H1 (cell line): ENCODE data around the gene STARD8. TPM values are rescaled to one million over a fixed set of nuclear protein-coding genes. Genes with fewer than 3 reads are reported as not detected.

Experiments used
- CTCF ChIA-PET: fragments of 300-600 bp; sonication (Branson Sonifier 250); formaldehyde crosslinking; loops from one replicate; lab custom pipeline; 2021; ENCODE audit not compliant: partially characterized antibody; lab: Charles Lee
- POLR2A ChIA-PET: fragments of 300-600 bp; sonication (Branson Sonifier 250); formaldehyde crosslinking; loops from one replicate; lab custom pipeline; 2021; ENCODE audit warnings: inconsistent platforms; ENCODE audit not compliant: partially characterized antibody; lab: Charles Lee
- DNase-seq, 2 experiments: peaks; one replicate each; pipeline versions ENCODE4 v3.0.0 to v3.0.0-alpha.2; 2010 to 2022; ENCODE audit warnings: low spot score in 2 of 2, low read depth in 1 of 2, mixed read lengths in 1 of 2
- FAIRE-seq: peaks from 2 replicates; lab custom pipeline; 2011; peaks lifted over from hg19 to GRCh38; lab: Jason Lieb, UNC
- H2AFZ ChIP-seq: 2 replicates; pipeline ENCODE4 v1.8.1; 2012; ENCODE audit warnings: low read length, inconsistent platforms
- H2AK5ac ChIP-seq: 2 replicates; pipeline ENCODE4 v1.6.1; 2013; ENCODE audit warnings: low read depth, low read length
- H2BK120ac ChIP-seq: replicated peaks from 2 replicates; pipeline ENCODE3; 2013; ENCODE audit warnings: low read depth, low read length, inconsistent platforms
- H2BK12ac ChIP-seq: 2 replicates; pipeline ENCODE4 v1.6.1; 2013; ENCODE audit warnings: low read depth, low read length
- H2BK15ac ChIP-seq: 2 replicates; pipeline ENCODE4 v1.6.1; 2013; ENCODE audit warnings: low read length
- H2BK20ac ChIP-seq: 2 replicates; pipeline ENCODE4 v1.6.1; 2013; ENCODE audit warnings: low read length
- H2BK5ac ChIP-seq: 2 replicates; pipeline ENCODE4 v1.6.1; 2013; ENCODE audit warnings: low read depth, low read length
- H3K14ac ChIP-seq: 2 replicates; pipeline ENCODE4 v1.6.1; 2013; ENCODE audit warnings: inconsistent platforms; ENCODE audit not compliant: insufficient read length
- H3K18ac ChIP-seq: 2 replicates; pipeline ENCODE4 v1.6.1; 2013; ENCODE audit warnings: low read length; ENCODE audit errors: extremely low read depth
- H3K23ac ChIP-seq: 2 replicates; pipeline ENCODE4 v1.6.1; 2013; ENCODE audit warnings: inconsistent platforms; ENCODE audit not compliant: insufficient read length
- H3K23me2 ChIP-seq: 2 replicates; pipeline ENCODE4 v1.6.1; 2013; ENCODE audit warnings: low read depth, low read length
- H3K27ac ChIP-seq: 2 replicates; pipeline ENCODE4 v1.6.1; 2011; ENCODE audit warnings: low read depth, low read length, inconsistent platforms
- H3K27me3 ChIP-seq, 4 experiments: replicated peaks in 1 of 4; 1 replicate in 1 of 4; 2 replicates in 3 of 4; pipeline versions ENCODE4 v1.6.1 to v1.8.1; 2011 to 2013; ENCODE audit warnings: low read length in 3 of 4, mild to moderate bottlenecking in 3 of 4, inconsistent platforms in 2 of 4, mixed read lengths in 2 of 4, moderate library complexity in 1 of 4; ENCODE audit not compliant: control insufficient read depth in 3 of 4, insufficient read depth in 3 of 4; ENCODE audit errors: extremely low read depth in 1 of 4
- H3K36me3 ChIP-seq, 4 experiments: 2 replicates each; pipeline versions ENCODE4 v1.6.1 to v1.8.1; 2011 to 2013; ENCODE audit warnings: mild to moderate bottlenecking in 4 of 4, low read length in 3 of 4, moderate library complexity in 2 of 4, control low read depth in 1 of 4, inconsistent platforms in 1 of 4; ENCODE audit not compliant: insufficient read depth in 4 of 4, control insufficient read depth in 2 of 4
- H3K4ac ChIP-seq: replicated peaks from 2 replicates; pipeline ENCODE3; 2013; ENCODE audit warnings: low read length, low read depth, mixed read lengths, inconsistent platforms; ENCODE audit not compliant: insufficient read length
- H3K4me1 ChIP-seq, 4 experiments: replicated peaks in 1 of 4; 1 replicate in 1 of 4; 2 replicates in 3 of 4; pipeline versions ENCODE4 v1.6.1 to v1.8.1; 2011 to 2013; ENCODE audit warnings: low read length in 3 of 4, inconsistent platforms in 2 of 4, mixed read lengths in 1 of 4; ENCODE audit not compliant: insufficient read depth in 4 of 4, control insufficient read depth in 3 of 4
- H3K4me2 ChIP-seq, 2 experiments: 2 replicates each; pipeline versions ENCODE4 v1.6.1 to v1.8.1; 2011 to 2013; ENCODE audit warnings: low read depth in 2 of 2, low read length in 2 of 2, control low read depth in 1 of 2, inconsistent platforms in 1 of 2, mild to moderate bottlenecking in 1 of 2; ENCODE audit not compliant: insufficient read depth in 1 of 2
- H3K4me3 ChIP-seq, 4 experiments: fragments of 200-600, 300-600 bp in 1 of 4; sonication (generic), shearing (Covaris generic), sonication (Bioruptor Twin) in 1 of 4; 2 replicates each; pipeline versions ENCODE4 v1.5.1 to v1.8.1; 2011 to 2016; ENCODE audit warnings: low read length in 4 of 4, low read depth in 3 of 4, control low read depth in 2 of 4, inconsistent platforms in 2 of 4, mild to moderate bottlenecking in 2 of 4, mixed read lengths in 1 of 4, moderate library complexity in 1 of 4; ENCODE audit not compliant: insufficient read depth in 2 of 4; ENCODE audit errors: extremely low read depth in 1 of 4
- H3K56ac ChIP-seq: replicated peaks from 2 replicates; pipeline ENCODE3; 2013; ENCODE audit warnings: low read depth, mild to moderate bottlenecking, mixed read lengths, low read length, inconsistent platforms; ENCODE audit not compliant: insufficient read length
- H3K79me1 ChIP-seq: 2 replicates; pipeline ENCODE4 v1.6.1; 2013; ENCODE audit warnings: low read depth, low read length, control low read depth
- H3K79me2 ChIP-seq, 2 experiments: 2 replicates each; pipeline versions ENCODE4 v1.6.1 to v1.8.1; 2012 to 2013; ENCODE audit warnings: low read length in 2 of 2, mild to moderate bottlenecking in 2 of 2, inconsistent platforms in 1 of 2; ENCODE audit not compliant: insufficient read depth in 2 of 2, control insufficient read depth in 1 of 2
- H3K9ac ChIP-seq, 4 experiments: replicated peaks in 1 of 4; 1 replicate in 1 of 4; 2 replicates in 3 of 4; pipeline versions ENCODE4 v1.6.1 to v1.8.1; 2011 to 2013; ENCODE audit warnings: low read depth in 3 of 4, low read length in 3 of 4, control low read depth in 2 of 4, mild to moderate bottlenecking in 2 of 4, moderate library complexity in 2 of 4, inconsistent platforms in 1 of 4; ENCODE audit errors: extremely low read depth in 1 of 4
- H3K9me3 ChIP-seq, 2 experiments: 2 replicates each; pipeline versions ENCODE4 v1.6.1 to v1.8.1; 2012 to 2013; ENCODE audit warnings: mild to moderate bottlenecking in 2 of 2, moderate library complexity in 2 of 2, control low read depth in 1 of 2, inconsistent platforms in 1 of 2, low read depth in 1 of 2, low read length in 1 of 2, mixed read lengths in 1 of 2; ENCODE audit not compliant: insufficient read depth in 2 of 2
- H4K20me1 ChIP-seq, 2 experiments: replicated peaks in 1 of 2; 2 replicates each; pipeline versions ENCODE3 to v1.8.1; 2011 to 2013; ENCODE audit warnings: inconsistent platforms in 2 of 2, low read length in 2 of 2, mild to moderate bottlenecking in 1 of 2; ENCODE audit not compliant: insufficient read depth in 2 of 2, control insufficient read depth in 1 of 2
- H4K5ac ChIP-seq: 2 replicates; pipeline ENCODE4 v1.6.1; 2013; ENCODE audit warnings: low read length, low read depth, mixed read lengths, inconsistent platforms; ENCODE audit not compliant: insufficient read length
- H4K8ac ChIP-seq: 2 replicates; pipeline ENCODE4 v1.8.0; 2013; ENCODE audit warnings: mild to moderate bottlenecking, moderate library complexity, low read length, inconsistent platforms; ENCODE audit not compliant: insufficient read depth; ENCODE audit errors: extremely low read depth
- H4K91ac ChIP-seq: replicated peaks from 2 replicates; pipeline ENCODE3; 2013; ENCODE audit warnings: low read length, mixed read lengths, inconsistent platforms; ENCODE audit not compliant: insufficient read length
- BACH1 ChIP-seq: IDR thresholded peaks from 2 replicates; pipeline ENCODE4 v1.6.1; 2012; ENCODE audit warnings: low read length, improper control_type of control experiment
- CBX8 ChIP-seq: fragments of 300-800, 300-1000 bp; sonication (generic); IDR thresholded peaks from 2 replicates; pipeline ENCODE4 v1.7.1; 2016; ENCODE audit warnings: low read depth, low read length, borderline replicate concordance
- CHD2 ChIP-seq: IDR thresholded peaks from 2 replicates; pipeline ENCODE4 v1.6.1; 2012; ENCODE audit warnings: low read length, improper control_type of control experiment
- CTBP2 ChIP-seq: IDR thresholded peaks from 2 replicates; pipeline ENCODE4 v1.7.0; 2011; ENCODE audit warnings: borderline replicate concordance, mild to moderate bottlenecking, moderate library complexity, mixed read lengths, low read length; ENCODE audit not compliant: insufficient read depth, insufficient read length
- EZH2 ChIP-seq: fragments of 200-600 bp; sonication (generic); IDR thresholded peaks from 2 replicates; pipeline ENCODE4 v1.7.1; 2012; ENCODE audit warnings: low read depth, mild to moderate bottlenecking, moderate library complexity, low read length, inconsistent platforms; ENCODE audit not compliant: severe bottlenecking
- RBBP5 ChIP-seq: IDR thresholded peaks from 2 replicates; pipeline ENCODE4 v1.7.1; 2012; ENCODE audit warnings: low read depth, mild to moderate bottlenecking, inconsistent platforms, low read length, moderate library complexity, borderline replicate concordance
- RFX5 ChIP-seq: IDR thresholded peaks from 2 replicates; pipeline ENCODE4 v1.6.1; 2011; ENCODE audit warnings: low read depth, low read length, improper control_type of control experiment, borderline replicate concordance
- RXRA ChIP-seq: IDR thresholded peaks from 2 replicates; pipeline ENCODE4 v1.6.1; 2011; ENCODE audit warnings: low read depth, mild to moderate bottlenecking, low read length, moderate library complexity; ENCODE audit not compliant: insufficient read depth
- SIX5 ChIP-seq: IDR thresholded peaks from 2 replicates; pipeline ENCODE4 v1.6.1; 2011; ENCODE audit warnings: mild to moderate bottlenecking, low read depth, low read length
- SP1 ChIP-seq: IDR thresholded peaks from 2 replicates; pipeline ENCODE4 v1.6.1; 2011; ENCODE audit warnings: low read depth, low read length
- SP2 ChIP-seq: IDR thresholded peaks from 2 replicates; pipeline ENCODE4 v1.6.1; 2012; ENCODE audit warnings: mild to moderate bottlenecking, low read length, inconsistent platforms
- SRF ChIP-seq: IDR thresholded peaks from 2 replicates; pipeline ENCODE4 v1.6.1; 2011; ENCODE audit warnings: mild to moderate bottlenecking, low read depth, low read length, moderate library complexity
- SUZ12 ChIP-seq: fragments of 200-600 bp; sonication (generic); IDR thresholded peaks from 2 replicates; pipeline ENCODE4 v1.6.1; 2012; ENCODE audit warnings: mild to moderate bottlenecking, inconsistent platforms, low read length, moderate library complexity, mixed read lengths
- TAF7 ChIP-seq: optimal IDR thresholded peaks from 2 replicates; pipeline ENCODE3; 2011; ENCODE audit warnings: low read depth, mild to moderate bottlenecking, inconsistent platforms, low read length, moderate library complexity, borderline replicate concordance
- WGBS, 2 experiments: shearing (Covaris generic) in 1 of 2; methylation state at CpG; one replicate each; pipeline versions ENCODE4 v1.1.6 to v1.1.7; 2013 to 2015; ENCODE audit warnings: low lambda C conversion rate in 2 of 2, mixed read lengths in 2 of 2, inconsistent platforms in 1 of 2, low coverage in 1 of 2, missing lambda C conversion rate in 1 of 2; ENCODE audit not compliant: insufficient replicate concordance in 2 of 2, insufficient coverage in 1 of 2, insufficient read length in 1 of 2; ENCODE audit errors: extremely low coverage in 1 of 2, missing lambda C conversion rate in 1 of 2; 5-methylcytosine and 5-hydroxymethylcytosine counted together
- polyA plus RNA-seq, 7 experiments: library from polyadenylated mRNA; depleted of rRNA in 3 of 7; stranded (reverse) in 5 of 7; unstranded in 2 of 7; fragments of >200 nt in 5 of 7; fragments of 200-250 nt in 2 of 7; gene quantifications; 1 replicate in 5 of 7; 2 replicates in 1 of 7; 4 replicates in 1 of 7; pipeline versions ENCODE4 v1.2.1 to v1.2.3, GENCODE V29; 2011 to 2013; ENCODE audit warnings: missing spikeins in 2 of 7, mixed read lengths in 2 of 7
- total RNA-seq: library from RNA; stranded (reverse); fragmentation: NEBNext Ultra II Directional; extraction: Animal tissue kit (Norgen Biotek cat#: 25700); gene quantifications from 2 replicates; pipeline ENCODE4 v1.2.1, GENCODE V29; 2021
- TF ChIP-seq, protein P1 (sequence below): IDR thresholded peaks from 2 replicates; pipeline ENCODE4 v1.6.1; 2011; ENCODE audit warnings: low read depth, mild to moderate bottlenecking, low read length; ENCODE audit not compliant: insufficient read depth

STARD8 gene
- total and polyA plus RNA-seq, 2 of the 8 experiments (the other 6 are each of a cell fraction or from before 2014, with no cell fraction given): 1.8 to 3.8 TPM

DNA sequence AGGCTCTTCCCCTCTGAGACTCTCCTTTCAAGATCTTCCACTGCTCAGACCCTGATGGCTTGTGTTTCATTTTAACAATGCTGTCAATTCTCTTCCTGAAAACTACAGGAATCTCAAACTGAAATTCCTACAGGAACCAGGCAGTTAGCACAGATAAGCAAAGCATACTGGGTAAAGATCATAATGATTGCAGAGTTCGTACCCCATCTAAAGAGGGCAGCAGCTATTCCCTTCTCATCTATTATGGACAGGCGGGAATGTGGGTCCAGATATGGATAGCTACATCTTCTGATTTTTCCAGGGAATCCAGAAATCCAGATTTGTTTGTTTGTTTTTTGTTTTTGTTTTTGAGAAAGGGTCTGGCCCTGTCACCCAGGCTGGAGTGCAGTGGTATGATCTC is 83.8 kb downstream of the STARD8 start:
- H3K36me3 ChIP-seq: no peaks in the 10 kb centered on the region
- no peak overlapping the region for H2AK5ac ChIP-seq
- ChIA-PET POLR2A (no interaction called here), CTCF (interaction anchor here (0.6 to 7.8 kb wide), 6 partner anchors 11 to 551 kb away, joined by 3 to 94 read pairs (median 4); no protein-coding TSS in a partner anchor)
- H4K91ac ChIP-seq: no peak overlapping the region
- FAIRE-seq (no peak), DNase-seq (no peak)
- H4K8ac ChIP-seq: no peak overlapping the region
- H3K4me2 ChIP-seq: no peak overlapping the region
- H3K23ac ChIP-seq: no peak overlapping the region
- H4K20me1 ChIP-seq: no peaks in the 10 kb centered on the region
- WGBS, 2 experiments: 90% methylated on average over 2 of the region's 2 CpGs; no CpG with 5 or more reads in 1 of the 2 experiments
- no peak overlapping the region for H3K4me3 ChIP-seq
- H3K4me1 ChIP-seq: no peaks in the 10 kb centered on the region
- H2BK12ac ChIP-seq: no peak overlapping the region
- no peaks in the 10 kb centered on the region for H3K79me2 ChIP-seq
- H2BK5ac ChIP-seq: no peak overlapping the region
- H3K14ac ChIP-seq: no peak overlapping the region
- H2BK15ac ChIP-seq: no peak overlapping the region
- H4K5ac ChIP-seq: no peak overlapping the region
- no peak overlapping the region for H3K18ac ChIP-seq
- H3K56ac ChIP-seq: no peak overlapping the region
- H2AFZ ChIP-seq: no peak overlapping the region
- H2BK120ac ChIP-seq: no peak overlapping the region
- H3K79me1 ChIP-seq: no peaks in the 10 kb centered on the region
- no peak overlapping the region for H3K9ac ChIP-seq
- H3K27ac ChIP-seq: no peak overlapping the region
- no peaks in the 10 kb centered on the region for H3K9me3 ChIP-seq
- no peaks in the 10 kb centered on the region for H3K23me2 ChIP-seq
- H3K27me3 ChIP-seq: no peaks in the 10 kb centered on the region
- no peak overlapping the region for H3K4ac ChIP-seq
- no peak overlapping the region for H2BK20ac ChIP-seq
- TF ChIP-seq SUZ12 (no peak), EZH2 (no peak), CHD2 (no peak), RBBP5 (no peak), SIX5 (no peak), RFX5 (no peak), SP2 (no peak), CBX8 (no peak), BACH1 (no peak), RXRA (no peak), SRF (no peak), SP1 (no peak), CTBP2 (no peak), TAF7 (no peak)
- TF ChIP-seq, protein P1, sequence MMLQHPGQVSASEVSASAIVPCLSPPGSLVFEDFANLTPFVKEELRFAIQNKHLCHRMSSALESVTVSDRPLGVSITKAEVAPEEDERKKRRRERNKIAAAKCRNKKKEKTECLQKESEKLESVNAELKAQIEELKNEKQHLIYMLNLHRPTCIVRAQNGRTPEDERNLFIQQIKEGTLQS: no peak
